RWPE1 (cell line): ENCODE data around the gene SNX5.
A peak's percentile ranks its signal among the peaks of the same experiment; 100 is the strongest.

Experiments
- CTCF ChIA-PET: fragments of 350-600 bp; sonication (Branson Sonifier 250); formaldehyde crosslinking; extraction: SDS; loops from one replicate; lab custom pipeline; 2021; lab: Yijun Ruan, JAX
- POLR2A ChIA-PET: fragments of 400-600 bp; formaldehyde crosslinking; extraction: SDS; loops from one replicate; lab custom pipeline; 2020; ENCODE audit warnings: antibody characterized with exemption; ENCODE audit not compliant: low non-redundant PET; lab: Yijun Ruan, JAX
- DNase-seq: peaks from one replicate; pipeline ENCODE4 v3.0.0; 2012; ENCODE audit warnings: low spot score
- H3K27ac ChIP-seq: fragments of 450-650 bp; 2 replicates; pipeline ENCODE4 v1.5.1; 2017
- TF ChIP-seq, protein P1 (sequence below): fragments of 450-650 bp; conservative IDR thresholded peaks from 2 replicates; pipeline ENCODE4 v1.5.1; 2017; ENCODE audit warnings: low read depth, mild to moderate bottlenecking

SNX5 gene

DNA sequence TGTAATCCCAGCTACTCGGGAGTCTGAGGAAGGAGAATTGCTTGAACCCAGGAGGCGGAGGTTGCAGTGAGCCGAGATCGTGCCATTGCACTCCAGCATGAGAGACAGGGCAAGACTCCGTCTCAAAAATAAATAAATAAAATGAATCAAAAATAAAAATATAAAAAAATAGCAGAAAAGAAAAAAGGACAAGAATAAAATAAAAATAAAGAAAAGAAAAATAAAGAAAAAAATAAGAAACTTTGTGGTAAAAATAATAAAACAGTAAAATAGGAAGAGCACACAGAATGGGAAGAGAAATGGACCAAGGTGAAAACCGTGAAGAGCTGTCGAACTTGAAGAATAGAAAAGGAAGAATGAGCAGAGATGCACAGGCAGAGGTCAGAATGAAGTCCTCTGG is 63.0 kb downstream of the SNX5 start:
- TF ChIP-seq, protein P1, sequence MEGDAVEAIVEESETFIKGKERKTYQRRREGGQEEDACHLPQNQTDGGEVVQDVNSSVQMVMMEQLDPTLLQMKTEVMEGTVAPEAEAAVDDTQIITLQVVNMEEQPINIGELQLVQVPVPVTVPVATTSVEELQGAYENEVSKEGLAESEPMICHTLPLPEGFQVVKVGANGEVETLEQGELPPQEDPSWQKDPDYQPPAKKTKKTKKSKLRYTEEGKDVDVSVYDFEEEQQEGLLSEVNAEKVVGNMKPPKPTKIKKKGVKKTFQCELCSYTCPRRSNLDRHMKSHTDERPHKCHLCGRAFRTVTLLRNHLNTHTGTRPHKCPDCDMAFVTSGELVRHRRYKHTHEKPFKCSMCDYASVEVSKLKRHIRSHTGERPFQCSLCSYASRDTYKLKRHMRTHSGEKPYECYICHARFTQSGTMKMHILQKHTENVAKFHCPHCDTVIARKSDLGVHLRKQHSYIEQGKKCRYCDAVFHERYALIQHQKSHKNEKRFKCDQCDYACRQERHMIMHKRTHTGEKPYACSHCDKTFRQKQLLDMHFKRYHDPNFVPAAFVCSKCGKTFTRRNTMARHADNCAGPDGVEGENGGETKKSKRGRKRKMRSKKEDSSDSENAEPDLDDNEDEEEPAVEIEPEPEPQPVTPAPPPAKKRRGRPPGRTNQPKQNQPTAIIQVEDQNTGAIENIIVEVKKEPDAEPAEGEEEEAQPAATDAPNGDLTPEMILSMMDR, result no peak
- ChIA-PET CTCF (no interaction called here), POLR2A (no interaction called here)
- no peak for DNase-seq
- H3K27ac ChIP-seq, result no peak overlapping the region

GRCh38 chr20:17904027-17904426 is 64.6 kb downstream of the SNX5 start:
- no peak overlapping the region for H3K27ac ChIP-seq
- ChIA-PET CTCF (no interaction called here), POLR2A (no interaction called here)
- TF ChIP-seq, protein P1, result no peak
- no peak for DNase-seq

GRCh38 chr20:17902531-17903083 is 66.0 kb downstream of the SNX5 start:
- no peak for DNase-seq
- POLR2A ChIA-PET, result no interaction called here

GRCh38 chr20:17901971-17902370 is 66.6 kb downstream of the SNX5 start:
- CTCF ChIA-PET, result interaction anchor here (0.6 to 1.3 kb wide), 3 partner anchors 105 to 397 kb away, joined by 3 to 4 read pairs (median 3); no protein-coding TSS in a partner anchor
- H3K27ac ChIP-seq, result no peak overlapping the region
- TF ChIP-seq, protein P1, result no peak
- POLR2A ChIA-PET, result no interaction called here
- no peak for DNase-seq

More at GRCh38 chr20:17902531-17903083, 66.0 kb downstream of the SNX5 start:
- CTCF ChIA-PET, result interaction anchor here (0.6 to 1.3 kb wide), 4 partner anchors 106 to 397 kb away, joined by 3 to 4 read pairs (median 3); no protein-coding TSS in a partner anchor
- TF ChIP-seq, protein P1, result no peak
- H3K27ac ChIP-seq, result no peak overlapping the region

DNA sequence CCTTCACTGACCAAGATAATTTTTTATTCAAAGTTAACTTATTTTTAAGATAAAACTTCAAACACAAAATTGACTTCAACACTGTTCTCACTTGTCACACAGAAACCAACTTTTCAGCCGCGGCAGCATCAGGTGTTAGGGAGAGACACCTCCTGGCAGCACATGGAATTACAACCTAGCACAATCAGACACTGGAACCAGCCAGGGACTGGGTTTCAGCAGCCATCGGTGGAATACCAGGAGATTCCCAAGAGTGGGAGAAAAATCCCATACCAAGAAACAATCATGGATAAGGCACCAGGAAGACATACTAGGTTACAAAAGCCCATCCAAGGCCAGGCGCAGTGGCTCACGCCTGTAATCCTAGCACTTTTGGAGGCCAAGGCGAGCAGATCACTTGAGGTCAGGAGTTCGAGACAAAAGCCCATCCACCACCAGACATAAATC is 70.0 kb downstream of the SNX5 start:
- TF ChIP-seq, protein P1, result peak; percentile 92
- no peak overlapping the region for H3K27ac ChIP-seq
- POLR2A ChIA-PET, result no interaction called here
- CTCF ChIA-PET, result interaction anchor here (0.7 to 1.1 kb wide), 7 partner anchors 79 to 554 kb away, joined by 3 to 5 read pairs (median 4); partner anchors contain the start of gene RRBP1
- DNase-seq, result peak; percentile 78

GRCh38 chr20:17897566-17898307 is 70.9 kb downstream of the SNX5 start:
- ChIA-PET CTCF (interaction anchor here (0.7 to 1.1 kb wide), 11 partner anchors 23 to 553 kb away, joined by 3 to 5 read pairs (median 3); no protein-coding TSS in a partner anchor), POLR2A (no interaction called here)
- TF ChIP-seq, protein P1, result no peak
- DNase-seq, result no peak
- H3K27ac ChIP-seq, result no peak overlapping the region
